ENCODE results near the gene KICS2.
"Not testable (repeated sequence)": the region's sequence is repeated elsewhere in the genome, so short reads cannot be mapped to it uniquely, and the experiment has no call there.

Gene KICS2
- 13.6 to 29.5 (median 29.4) reads per million in 3 experiments for total RNA-seq

GRCh38 chr12:64222009-64222765 lies at the start of gene KICS2:
TSS of gene KICS2 (minus strand) at chr12:64222296. CDS start at chr12:64222237, 59 bp downstream.
- peak; percentile 91 for DNase-seq

GRCh38 chr12:64270411-64270810 lies 48.3 kb upstream of the KICS2 start:
- DNase-seq = no peak

- no peak for DNase-seq
Measured at GRCh38 chr12:64269161-64269560, 47.1 kb upstream of the KICS2 start.

- no peak for DNase-seq
Measured at GRCh38 chr12:64268409-64268808, 46.3 kb upstream of the KICS2 start.

GRCh38 chr12:64265839-64266238 lies 43.7 kb upstream of the KICS2 start:
- no peak for DNase-seq

- no peak for DNase-seq
Measured at GRCh38 chr12:64261813-64262212, 39.7 kb upstream of the KICS2 start.

- no peak for DNase-seq
Measured at GRCh38 chr12:64258576-64258975, 36.5 kb upstream of the KICS2 start.

GRCh38 chr12:64256166-64256800 lies 34.2 kb upstream of the KICS2 start:
- DNase-seq = peak; percentile 29

- no peak for DNase-seq
Measured at GRCh38 chr12:64255249-64255648, 33.2 kb upstream of the KICS2 start.

- no peak for DNase-seq
Measured at GRCh38 chr12:64253356-64253755, 31.3 kb upstream of the KICS2 start.

- DNase-seq = no peak
Measured at GRCh38 chr12:64252681-64253080, 30.6 kb upstream of the KICS2 start.

- DNase-seq = no peak
Measured at GRCh38 chr12:64243809-64244208, 21.7 kb upstream of the KICS2 start.

GRCh38 chr12:64240781-64241180 lies 18.7 kb upstream of the KICS2 start:
- no peak for DNase-seq

GRCh38 chr12:64237382-64237781 lies 15.3 kb upstream of the KICS2 start:
- DNase-seq = no peak

GRCh38 chr12:64236549-64236948 lies 14.5 kb upstream of the KICS2 start:
- no peak for DNase-seq

- DNase-seq = no peak
Measured at GRCh38 chr12:64232196-64232595, 10.1 kb upstream of the KICS2 start.

- DNase-seq = no peak
Measured at GRCh38 chr12:64229796-64230195, 7.7 kb upstream of the KICS2 start.

GRCh38 chr12:64229240-64229639 lies 7.1 kb upstream of the KICS2 start:
- DNase-seq = no peak

- DNase-seq = no peak
Measured at GRCh38 chr12:64225626-64226025, 3.5 kb upstream of the KICS2 start.

GRCh38 chr12:64221651-64222008 lies 466 bp downstream of the KICS2 start:
- DNase-seq = no peak

GRCh38 chr12:64220046-64220445 lies 2.0 kb downstream of the KICS2 start:
- no peak for DNase-seq

GRCh38 chr12:64219145-64219544 lies 3.0 kb downstream of the KICS2 start:
- DNase-seq = no peak

GRCh38 chr12:64218597-64218996 lies 3.5 kb downstream of the KICS2 start:
- peak; percentile 5 for DNase-seq

- not testable (repeated sequence) for DNase-seq
Measured at GRCh38 chr12:64217643-64218042, 4.5 kb downstream of the KICS2 start.

GRCh38 chr12:64216239-64216638 lies 5.9 kb downstream of the KICS2 start:
- DNase-seq = no peak
